CD14-positive monocyte (primary cell): Measurements from ENCODE around the gene PARP3. TPM values are rescaled to one million over a fixed set of nuclear protein-coding genes. Genes with fewer than 3 reads are reported as not detected.
"Not testable (repeated sequence)": the region's sequence is repeated elsewhere in the genome, so short reads cannot be mapped to it uniquely, and the experiment has no call there.

Experiments
- DNase-seq, 3 donors: peaks; one replicate each; pipeline ENCODE4 v3.0.0-alpha.2; 2011 to 2022
- H2AFZ ChIP-seq: 2 replicates; pipeline ENCODE4 v1.6.0; 2012; ENCODE audit warnings: mild to moderate bottlenecking, low read depth, low read length, inconsistent platforms; ENCODE audit not compliant: insufficient read depth, poor library complexity, severe bottlenecking
- H3K27ac ChIP-seq, 2 donors: 1 replicate in 1 of 2; 2 replicates in 1 of 2; pipeline ENCODE4 v1.5.1; 2012 to 2013; ENCODE audit warnings: low read length in 2 of 2, control low read depth in 1 of 2, inconsistent platforms in 1 of 2, low read depth in 1 of 2, mild to moderate bottlenecking in 1 of 2
- H3K27me3 ChIP-seq, 2 donors: one replicate each; pipeline versions ENCODE4 v1.6.0 to v1.6.1; 2011 to 2013; ENCODE audit warnings: low read length in 2 of 2; ENCODE audit not compliant: control insufficient read depth in 2 of 2, insufficient read depth in 2 of 2
- H3K36me3 ChIP-seq, 2 donors: replicated peaks in 1 of 2; 1 replicate in 1 of 2; 2 replicates in 1 of 2; pipeline versions ENCODE4 v1.5.1 to v1.6.1; 2012 to 2013; ENCODE audit warnings: low read length in 2 of 2, control low read depth in 1 of 2, inconsistent platforms in 1 of 2, mild to moderate bottlenecking in 1 of 2; ENCODE audit not compliant: insufficient read depth in 2 of 2, control insufficient read depth in 1 of 2
- H3K4me1 ChIP-seq, 2 donors: 1 replicate in 1 of 2; 2 replicates in 1 of 2; pipeline versions ENCODE4 v1.5.1 to v1.6.1; 2012 to 2013; ENCODE audit warnings: low read length in 2 of 2, control low read depth in 1 of 2, inconsistent platforms in 1 of 2, mild to moderate bottlenecking in 1 of 2, moderate library complexity in 1 of 2; ENCODE audit not compliant: insufficient read depth in 2 of 2, control insufficient read depth in 1 of 2
- H3K4me2 ChIP-seq: replicated peaks from 2 replicates; pipeline ENCODE3; 2012; ENCODE audit warnings: low read length, moderate library complexity, mild to moderate bottlenecking; ENCODE audit not compliant: poor library complexity, severe bottlenecking; ENCODE audit errors: extremely low read depth
- H3K4me3 ChIP-seq, 3 experiments: fragments of 200-600 bp in 1 of 3; sonication (generic) in 1 of 3; replicated peaks in 1 of 3; 1 replicate in 2 of 3; 2 replicates in 1 of 3; pipeline ENCODE4 v1.5.1; 2011 to 2013; ENCODE audit warnings: low read length in 3 of 3, mild to moderate bottlenecking in 3 of 3, control low read depth in 2 of 3, low read depth in 2 of 3, inconsistent platforms in 1 of 3, moderate library complexity in 1 of 3
- H3K79me2 ChIP-seq: 2 replicates; pipeline ENCODE4 v1.6.0; 2012; ENCODE audit warnings: mild to moderate bottlenecking, control low read depth, inconsistent platforms, low read length, moderate library complexity; ENCODE audit not compliant: insufficient read depth
- H3K9ac ChIP-seq: 2 replicates; pipeline ENCODE4 v1.6.0; 2017; ENCODE audit warnings: low read length, mild to moderate bottlenecking; ENCODE audit not compliant: insufficient read depth, poor library complexity, severe bottlenecking
- H3K9me3 ChIP-seq, 2 donors: replicated peaks in 1 of 2; 1 replicate in 1 of 2; 2 replicates in 1 of 2; pipeline versions ENCODE4 v1.5.1 to v1.6.1; 2012 to 2013; ENCODE audit warnings: low read length in 2 of 2, control low read depth in 1 of 2; ENCODE audit not compliant: control insufficient read depth in 1 of 2, insufficient read depth in 1 of 2
- H4K20me1 ChIP-seq: 2 replicates; pipeline ENCODE4 v1.6.0; 2012; ENCODE audit warnings: mild to moderate bottlenecking, low read length, control low read depth, moderate library complexity; ENCODE audit not compliant: insufficient read depth
- H3K27ac Mint-ChIP-seq, 7 donors: one replicate each; pipeline ENCODE4 v1.8.0; 2020; ENCODE audit warnings: mild to moderate bottlenecking in 7 of 7, mixed read lengths in 7 of 7, moderate library complexity in 6 of 7, inconsistent platforms in 2 of 7
- H3K27me3 Mint-ChIP-seq, 3 donors: one replicate each; pipeline ENCODE4 v1.8.0; 2021 to 2022; ENCODE audit warnings: low read depth in 3 of 3, mild to moderate bottlenecking in 3 of 3, mixed read lengths in 3 of 3, moderate library complexity in 3 of 3, inconsistent platforms in 1 of 3
- H3K36me3 Mint-ChIP-seq, 2 donors: one replicate each; pipeline ENCODE4 v1.8.0; 2020; ENCODE audit warnings: mixed read lengths in 2 of 2, inconsistent platforms in 1 of 2, mild to moderate bottlenecking in 1 of 2
- H3K4me1 Mint-ChIP-seq: one replicate; pipeline ENCODE4 v1.8.0; 2020; ENCODE audit warnings: mild to moderate bottlenecking, mixed read lengths
- H3K4me3 Mint-ChIP-seq, 2 donors: one replicate each; pipeline ENCODE4 v1.8.0; 2020; ENCODE audit warnings: mild to moderate bottlenecking in 2 of 2, mixed read lengths in 2 of 2, moderate library complexity in 1 of 2
- H3K9me3 Mint-ChIP-seq, 7 donors: one replicate each; pipeline ENCODE4 v1.8.0; 2020 to 2022; ENCODE audit warnings: mixed read lengths in 7 of 7, mild to moderate bottlenecking in 6 of 7, moderate library complexity in 6 of 7, inconsistent platforms in 2 of 7
- CTCF ChIP-seq: fragments of 200-600 bp; IDR thresholded peaks from one replicate; pipeline ENCODE4 v1.8.0; 2022; ENCODE audit warnings: antibody characterized with exemption, mild to moderate bottlenecking
- WGBS: methylation state at CpG from one replicate; pipeline ENCODE4 v1.1.5; 2013; ENCODE audit warnings: missing lambda C conversion rate; ENCODE audit not compliant: insufficient coverage; 5-methylcytosine and 5-hydroxymethylcytosine counted together
- intact Hi-C, 2 donors: fragments of 100-400 bp; cut with micrococcal nuclease; formaldehyde crosslinking; loops; one replicate each; pipeline versions ENCODE4 v1.15.0 to v1.15.1; 2023
- polyA plus RNA-seq, 3 donors: library from polyadenylated mRNA; depleted of rRNA in 1 of 3; unstranded in 2 of 3; stranded (reverse) in 1 of 3; fragments of 300-500 nt in 2 of 3; fragments of >200 nt in 1 of 3; fragmentation: Illumina TruSeq in 2 of 3; gene quantifications; 1 replicate in 2 of 3; 2 replicates in 1 of 3; pipeline ENCODE4 v1.2.3, GENCODE V29; 2012 to 2021

Gene PARP3
- polyA plus RNA-seq, 3 donors: 1.2 to 6.9 (median 1.7) TPM

GRCh38 chr3:51897391-51897790 is 44.8 kb upstream of the PARP3 start:
- H3K4me3 ChIP-seq: no peak overlapping the region
- Mint-ChIP-seq H3K36me3 (no peaks in the 10 kb centered on the region), H3K4me3 (no peak overlapping the region), H3K4me1 (no peaks in the 10 kb centered on the region), H3K9me3 (peaks cover 0 to 4% (median 0%) of the 10 kb centered on the region in 7 donors), H3K27me3 (peaks cover 14 to 32% (median 31%) of the 10 kb centered on the region in 3 donors), H3K27ac (no peak overlapping the region)
- no peaks in the 10 kb centered on the region for H3K9me3 ChIP-seq
- TF ChIP-seq CTCF: no peak
- H3K36me3 ChIP-seq: no peaks in the 10 kb centered on the region
- no peak overlapping the region for H3K9ac ChIP-seq
- H3K4me1 ChIP-seq: no peaks in the 10 kb centered on the region
- no peaks in the 10 kb centered on the region for H3K79me2 ChIP-seq
- 93% methylated on average over 13 of the region's 15 CpGs for WGBS
- no peaks in the 10 kb centered on the region for H4K20me1 ChIP-seq
- H3K27ac ChIP-seq: no peak overlapping the region
- intact Hi-C loops: no loop called here
- DNase-seq: no peak
- H3K4me2 ChIP-seq: no peak overlapping the region
- peaks cover 0 to 10% of the 10 kb centered on the region in 2 donors for H3K27me3 ChIP-seq
- H2AFZ ChIP-seq: no peak overlapping the region

GRCh38 chr3:51900043-51900442 is 42.1 kb upstream of the PARP3 start:
- H3K4me2 ChIP-seq, DNase-seq, H3K4me3 Mint-ChIP-seq, H3K79me2 ChIP-seq, H3K27me3 ChIP-seq, H3K4me3 ChIP-seq, H3K4me1 Mint-ChIP-seq, H3K27ac ChIP-seq, H3K9ac ChIP-seq, H3K9me3 ChIP-seq, H3K36me3 Mint-ChIP-seq, H4K20me1 ChIP-seq, H2AFZ ChIP-seq, H3K4me1 ChIP-seq, H3K27ac Mint-ChIP-seq, intact Hi-C loops, H3K36me3 ChIP-seq: not testable (repeated sequence)
- WGBS: 84% methylated on average over 4 of the region's 7 CpGs
- peaks cover 2 to 11% (median 7%) of the 10 kb centered on the region in 7 donors for H3K9me3 Mint-ChIP-seq
- H3K27me3 Mint-ChIP-seq: peaks cover 12 to 30% (median 23%) of the 10 kb centered on the region in 3 donors

- H3K79me2 ChIP-seq, H3K4me3 Mint-ChIP-seq, H3K4me2 ChIP-seq, H2AFZ ChIP-seq, intact Hi-C loops, H3K36me3 ChIP-seq, H3K27ac Mint-ChIP-seq, H3K36me3 Mint-ChIP-seq, H3K27ac ChIP-seq, H4K20me1 ChIP-seq, H3K9ac ChIP-seq, H3K4me1 ChIP-seq, H3K4me3 ChIP-seq, H3K27me3 ChIP-seq, DNase-seq, H3K4me1 Mint-ChIP-seq, H3K9me3 ChIP-seq: not testable (repeated sequence)
- Mint-ChIP-seq H3K27me3 (peaks cover 14 to 25% (median 14%) of the 10 kb centered on the region in 3 donors), H3K9me3 (peaks cover 11 to 28% (median 19%) of the 10 kb centered on the region in 7 donors)
- WGBS: 60% methylated on average over 3 of the region's 7 CpGs
Measured at GRCh38 chr3:51902361-51902760, 39.8 kb upstream of the PARP3 start.
